Naive thymus-derived CD4-positive, alpha-beta T cell (primary cell): ENCODE measurements around the gene SULT4A1. TPM values are rescaled to one million over a fixed set of nuclear protein-coding genes. Genes with fewer than 3 reads are reported as not detected.

ENCODE experiments used
- ATAC-seq: fragments of 150-1000 bp; cut with Tn5 transposase; 2 replicates; pipeline ENCODE4 v1.10.0; 2021; ENCODE audit warnings: mild to moderate bottlenecking, moderate library complexity
- CTCF ChIA-PET: fragments of 350-600 bp; sonication (Branson Sonifier 250); formaldehyde crosslinking; loops from one replicate; lab custom pipeline; 2021; ENCODE audit warnings: antibody characterized with exemption; lab: Charles Lee
- POLR2A ChIA-PET: fragments of 350-600 bp; sonication (Branson Sonifier 250); formaldehyde crosslinking; loops from one replicate; lab custom pipeline; 2021; ENCODE audit warnings: antibody characterized with exemption, inconsistent platforms; lab: Charles Lee
- DNase-seq, 9 donors: peaks; one replicate each; pipeline versions ENCODE4 v3.0.0 to v3.0.0-alpha.2; 2020 to 2022; ENCODE audit warnings: mixed read lengths in 1 of 9
- H3K27ac ChIP-seq: one replicate; pipeline ENCODE4 v1.7.0; 2013; ENCODE audit warnings: mild to moderate bottlenecking, low read depth, low read length, moderate library complexity
- H3K27me3 ChIP-seq, 2 donors: one replicate each; pipeline ENCODE4 v1.7.0; 2013; ENCODE audit warnings: low read length in 2 of 2, mild to moderate bottlenecking in 2 of 2, moderate library complexity in 2 of 2; ENCODE audit not compliant: control insufficient read depth in 2 of 2, insufficient read depth in 2 of 2
- H3K36me3 ChIP-seq, 3 experiments: 1 replicate in 2 of 3; 2 replicates in 1 of 3; pipeline ENCODE4 v1.7.0; 2013; ENCODE audit warnings: low read length in 3 of 3, mild to moderate bottlenecking in 3 of 3, moderate library complexity in 1 of 3; ENCODE audit not compliant: insufficient read depth in 3 of 3, control insufficient read depth in 2 of 3
- H3K4me1 ChIP-seq, 2 donors: one replicate each; pipeline ENCODE4 v1.7.0; 2013; ENCODE audit warnings: low read length in 2 of 2, mild to moderate bottlenecking in 2 of 2, moderate library complexity in 1 of 2; ENCODE audit not compliant: control insufficient read depth in 2 of 2, insufficient read depth in 2 of 2
- H3K4me3 ChIP-seq: 2 replicates; pipeline ENCODE4 v1.7.0; 2013; ENCODE audit warnings: mild to moderate bottlenecking, low read length
- H3K9me3 ChIP-seq, 3 experiments: 1 replicate in 2 of 3; 2 replicates in 1 of 3; pipeline ENCODE4 v1.7.0; 2013; ENCODE audit warnings: low read length in 3 of 3; ENCODE audit not compliant: control insufficient read depth in 2 of 3
- H3K27ac Mint-ChIP-seq, 9 donors: one replicate each; pipeline ENCODE4 v1.8.0; 2020 to 2022; ENCODE audit warnings: mixed read lengths in 9 of 9, mild to moderate bottlenecking in 8 of 9, moderate library complexity in 5 of 9, inconsistent platforms in 2 of 9
- H3K27me3 Mint-ChIP-seq, 5 donors: one replicate each; pipeline ENCODE4 v1.8.0; 2021 to 2022; ENCODE audit warnings: mixed read lengths in 5 of 5, mild to moderate bottlenecking in 1 of 5
- H3K36me3 Mint-ChIP-seq, 5 donors: one replicate each; pipeline ENCODE4 v1.8.0; 2020 to 2022; ENCODE audit warnings: mixed read lengths in 5 of 5, mild to moderate bottlenecking in 3 of 5, inconsistent platforms in 1 of 5
- H3K4me1 Mint-ChIP-seq, 7 donors: one replicate each; pipeline ENCODE4 v1.8.0; 2020 to 2022; ENCODE audit warnings: mixed read lengths in 7 of 7, mild to moderate bottlenecking in 3 of 7, inconsistent platforms in 1 of 7
- H3K4me3 Mint-ChIP-seq, 10 donors: one replicate each; pipeline ENCODE4 v1.8.0; 2020 to 2022; ENCODE audit warnings: mild to moderate bottlenecking in 10 of 10, mixed read lengths in 10 of 10, moderate library complexity in 6 of 10, inconsistent platforms in 2 of 10
- H3K9me3 Mint-ChIP-seq, 11 donors: one replicate each; pipeline ENCODE4 v1.8.0; 2020 to 2022; ENCODE audit warnings: mixed read lengths in 11 of 11, mild to moderate bottlenecking in 4 of 11, inconsistent platforms in 1 of 11, moderate library complexity in 1 of 11
- intact Hi-C, 2 donors: fragments of 100-400 bp; cut with micrococcal nuclease; formaldehyde crosslinking; loops; one replicate each; pipeline ENCODE4 v1.15.1; 2023
- polyA plus RNA-seq, 2 donors: library from polyadenylated mRNA; unstranded; fragments of 300-500 nt; fragmentation: Illumina TruSeq; gene quantifications; one replicate each; pipeline ENCODE4 v1.2.3, GENCODE V29; 2021
- total RNA-seq, 6 experiments: library from RNA in 5 of 6; stranded (reverse) in 5 of 6; gene quantifications; 1 replicate in 5 of 6; 2 replicates in 1 of 6; pipeline ENCODE4 v1.2.3 and lab custom pipeline; 2021 to 2026

SULT4A1 gene
- total and polyA plus RNA-seq, 7 experiments from 2014 or later = not detected

- H3K27me3 Mint-ChIP-seq = peaks cover 25 to 53% (median 29%) of the 10 kb centered on the region in 5 donors
- H3K9me3 Mint-ChIP-seq = peaks cover 0 to 32% (median 13%) of the 10 kb centered on the region in 11 donors
- Histone ChIP-seq H3K4me3 (no peak overlapping the region), H3K27ac (no peak overlapping the region), H3K4me1 (no peaks in the 10 kb centered on the region), H3K36me3 (no peaks in the 10 kb centered on the region), H3K27me3 (peaks cover 0 to 5% of the 10 kb centered on the region in 2 donors), H3K9me3 (peaks cover 0 to 13% (median 0%) of the 10 kb centered on the region in 3 experiments)
- ATAC-seq (no peak), DNase-seq (no peak)
- H3K27ac Mint-ChIP-seq = no peak overlapping the region
- H3K36me3 Mint-ChIP-seq = peaks cover 0 to 14% (median 5%) of the 10 kb centered on the region in 5 donors
- intact Hi-C loops = no loop called here
- CTCF ChIA-PET = no interaction called here
- POLR2A ChIA-PET = no interaction called here
- no peak overlapping the region for H3K4me3 Mint-ChIP-seq
- no peaks in the 10 kb centered on the region for H3K4me1 Mint-ChIP-seq
Measured at GRCh38 chr22:43800970-43801369, 61.3 kb downstream of the SULT4A1 start.

- Histone ChIP-seq H3K9me3 (peaks cover 0 to 13% (median 0%) of the 10 kb centered on the region in 3 experiments), H3K4me1 (no peaks in the 10 kb centered on the region), H3K27me3 (peaks cover 0 to 5% of the 10 kb centered on the region in 2 donors), H3K4me3 (no peak overlapping the region), H3K27ac (no peak overlapping the region), H3K36me3 (no peaks in the 10 kb centered on the region)
- ChIA-PET CTCF (no interaction called here), POLR2A (no interaction called here)
- intact Hi-C loops = no loop called here
- no peak for ATAC-seq
- Mint-ChIP-seq H3K27ac (no peak overlapping the region), H3K27me3 (peaks cover 14 to 37% (median 22%) of the 10 kb centered on the region in 5 donors), H3K4me1 (no peaks in the 10 kb centered on the region), H3K36me3 (peaks cover 0 to 14% (median 5%) of the 10 kb centered on the region in 5 donors), H3K9me3 (peaks cover 0 to 31% (median 13%) of the 10 kb centered on the region in 11 donors), H3K4me3 (no peak overlapping the region)
- no peak for DNase-seq
Measured at GRCh38 chr22:43798492-43798891, 63.8 kb downstream of the SULT4A1 start.

- H3K27ac ChIP-seq = no peak overlapping the region
- H3K4me1 ChIP-seq = no peaks in the 10 kb centered on the region
- peaks cover 0 to 9% (median 0%) of the 10 kb centered on the region in 3 experiments for H3K9me3 ChIP-seq
- DNase-seq = no peak
- intact Hi-C loops = no loop called here
- peaks cover 0 to 14% (median 5%) of the 10 kb centered on the region in 5 donors for H3K36me3 Mint-ChIP-seq
- H3K4me3 Mint-ChIP-seq = no peak overlapping the region
- peaks cover 9 to 33% (median 14%) of the 10 kb centered on the region in 5 donors for H3K27me3 Mint-ChIP-seq
- H3K4me3 ChIP-seq = no peak overlapping the region
- no peaks in the 10 kb centered on the region for H3K4me1 Mint-ChIP-seq
- H3K9me3 Mint-ChIP-seq = peaks cover 0 to 23% (median 13%) of the 10 kb centered on the region in 11 donors
- no peak for ATAC-seq
- ChIA-PET CTCF (no interaction called here), POLR2A (no interaction called here)
- H3K27me3 ChIP-seq = peaks cover 0 to 5% of the 10 kb centered on the region in 2 donors
- H3K36me3 ChIP-seq = no peaks in the 10 kb centered on the region
- no peak overlapping the region for H3K27ac Mint-ChIP-seq
Measured at GRCh38 chr22:43796567-43796966, 65.7 kb downstream of the SULT4A1 start.

GRCh38 chr22:43795320-43795719 is 67.0 kb downstream of the SULT4A1 start:
- CTCF ChIA-PET = no interaction called here
- DNase-seq (no peak), ATAC-seq (no peak)
- peaks cover 0 to 7% (median under 1%) of the 10 kb centered on the region in 5 donors for H3K36me3 Mint-ChIP-seq
- no peak overlapping the region for H3K27ac Mint-ChIP-seq
- H3K27me3 ChIP-seq = peaks cover 0 to 5% of the 10 kb centered on the region in 2 donors
- H3K36me3 ChIP-seq = no peaks in the 10 kb centered on the region
- peaks cover under 1 to 22% (median 8%) of the 10 kb centered on the region in 5 donors for H3K27me3 Mint-ChIP-seq
- peaks cover 0 to 10% (median 5%) of the 10 kb centered on the region in 11 donors for H3K9me3 Mint-ChIP-seq
- H3K9me3 ChIP-seq = peaks cover 0 to 7% (median 0%) of the 10 kb centered on the region in 3 experiments
- intact Hi-C loops = no loop called here
- H3K4me1 Mint-ChIP-seq = no peaks in the 10 kb centered on the region
- no peak overlapping the region for H3K4me3 ChIP-seq
- no peak overlapping the region for H3K4me3 Mint-ChIP-seq
- no peak overlapping the region for H3K27ac ChIP-seq
- no peaks in the 10 kb centered on the region for H3K4me1 ChIP-seq
- POLR2A ChIA-PET = no interaction called here

- POLR2A ChIA-PET = no interaction called here
- Mint-ChIP-seq H3K4me1 (no peaks in the 10 kb centered on the region), H3K27me3 (peaks cover 0 to 15% (median 7%) of the 10 kb centered on the region in 5 donors), H3K27ac (no peak overlapping the region), H3K36me3 (no peaks in the 10 kb centered on the region), H3K9me3 (no peaks in the 10 kb centered on the region), H3K4me3 (no peak overlapping the region)
- Histone ChIP-seq H3K27me3 (peaks cover 0 to 5% of the 10 kb centered on the region in 2 donors), H3K36me3 (no peaks in the 10 kb centered on the region), H3K27ac (no peak overlapping the region), H3K4me3 (no peak overlapping the region), H3K9me3 (no peaks in the 10 kb centered on the region), H3K4me1 (no peaks in the 10 kb centered on the region)
- ATAC-seq (no peak), DNase-seq (no peak)
- CTCF ChIA-PET = no interaction called here
- intact Hi-C loops = no loop called here
Measured at GRCh38 chr22:43792905-43793304, 69.4 kb downstream of the SULT4A1 start.

- H3K4me1 ChIP-seq = no peaks in the 10 kb centered on the region
- Mint-ChIP-seq H3K27ac (no peak overlapping the region), H3K4me3 (no peak overlapping the region), H3K27me3 (peaks cover 11 to 17% (median 12%) of the 10 kb centered on the region in 5 donors), H3K9me3 (no peaks in the 10 kb centered on the region), H3K4me1 (no peaks in the 10 kb centered on the region), H3K36me3 (no peaks in the 10 kb centered on the region)
- H3K4me3 ChIP-seq = no peak overlapping the region
- H3K9me3 ChIP-seq = no peaks in the 10 kb centered on the region
- H3K36me3 ChIP-seq = no peaks in the 10 kb centered on the region
- DNase-seq = no peak
- ChIA-PET CTCF (interaction anchor here (0.6 kb wide), 1 partner anchor 14 kb away, joined by 3 read pairs; no protein-coding TSS in a partner anchor), POLR2A (no interaction called here)
- no peaks in the 10 kb centered on the region for H3K27me3 ChIP-seq
- H3K27ac ChIP-seq = no peak overlapping the region
- intact Hi-C loops = no loop called here
- ATAC-seq = no peak
Measured at GRCh38 chr22:43789452-43789851, 72.9 kb downstream of the SULT4A1 start.

- POLR2A ChIA-PET = no interaction called here
- H3K27me3 Mint-ChIP-seq = peaks cover 9 to 21% (median 16%) of the 10 kb centered on the region in 5 donors
Measured at GRCh38 chr22:43783777-43784176, 78.5 kb downstream of the SULT4A1 start.

More at GRCh38 chr22:43783777-43784176, 78.5 kb downstream of the SULT4A1 start:
- no peaks in the 10 kb centered on the region for H3K36me3 ChIP-seq
- DNase-seq = no peak
- H3K9me3 ChIP-seq = no peaks in the 10 kb centered on the region
- no peak overlapping the region for H3K27ac ChIP-seq
- CTCF ChIA-PET = no interaction called here
- Mint-ChIP-seq H3K27ac (no peak overlapping the region), H3K36me3 (peaks cover 0 to 7% (median 0%) of the 10 kb centered on the region in 5 donors), H3K4me3 (no peak overlapping the region), H3K4me1 (no peaks in the 10 kb centered on the region), H3K9me3 (no peaks in the 10 kb centered on the region)
- intact Hi-C loops = no loop called here
- H3K4me1 ChIP-seq = no peaks in the 10 kb centered on the region
- no peak for ATAC-seq
- H3K4me3 ChIP-seq = no peak overlapping the region
- H3K27me3 ChIP-seq = no peaks in the 10 kb centered on the region
